Osteocyte (in vitro differentiated cells): ENCODE results near the gene PRMT7. TPM values are rescaled to one million over a fixed set of nuclear protein-coding genes. Genes with fewer than 3 reads are reported as not detected.

ENCODE experiments used
- DNase-seq: peaks from one replicate; pipeline ENCODE4 v3.0.0; 2021; ENCODE audit warnings: mixed read lengths; ENCODE audit not compliant: unreplicated experiment; ENCODE audit errors: extremely low spot score
- H3K27ac Mint-ChIP-seq: one replicate; pipeline ENCODE4 v1.8.0; 2021; ENCODE audit warnings: mild to moderate bottlenecking, mixed read lengths; ENCODE audit not compliant: unreplicated experiment
- H3K27me3 Mint-ChIP-seq: one replicate; pipeline ENCODE4 v1.8.0; 2021; ENCODE audit warnings: mixed read lengths; ENCODE audit not compliant: unreplicated experiment
- H3K36me3 Mint-ChIP-seq: one replicate; pipeline ENCODE4 v1.8.0; 2021; ENCODE audit warnings: mixed read lengths; ENCODE audit not compliant: unreplicated experiment
- H3K4me1 Mint-ChIP-seq: one replicate; pipeline ENCODE4 v1.8.0; 2021; ENCODE audit warnings: mixed read lengths; ENCODE audit not compliant: unreplicated experiment
- H3K4me3 Mint-ChIP-seq: one replicate; pipeline ENCODE4 v1.8.0; 2021; ENCODE audit warnings: mild to moderate bottlenecking, moderate library complexity, mixed read lengths; ENCODE audit not compliant: unreplicated experiment
- H3K9me3 Mint-ChIP-seq: one replicate; pipeline ENCODE4 v1.8.0; 2021; ENCODE audit warnings: mixed read lengths; ENCODE audit not compliant: unreplicated experiment
- CTCF ChIP-seq: fragments of 200-600 bp; sonication (generic); IDR thresholded peaks from 2 replicates; pipeline ENCODE4 v1.5.0; 2021; ENCODE audit warnings: antibody characterized with exemption, mild to moderate bottlenecking, moderate library complexity
- total RNA-seq: library from RNA; stranded (reverse); gene quantifications from 2 replicates; pipeline ENCODE4 v1.2.1, GENCODE V29; 2021

The PRMT7 gene
- total RNA-seq, 1 donor from 2014 or later: 38.4 TPM

- Mint-ChIP-seq H3K4me3 (no peak overlapping the region), H3K27ac (peak overlapping the region; percentile 81), H3K27me3 (no peaks in the 10 kb centered on the region), H3K4me1 (peaks cover 24% of the 10 kb centered on the region), H3K9me3 (no peaks in the 10 kb centered on the region), H3K36me3 (peaks cover 5% of the 10 kb centered on the region)
- TF ChIP-seq CTCF: no peak
- DNase-seq: no peak
Measured at GRCh38 chr16:68331879-68332410, 21.1 kb downstream of the PRMT7 start.

DNA sequence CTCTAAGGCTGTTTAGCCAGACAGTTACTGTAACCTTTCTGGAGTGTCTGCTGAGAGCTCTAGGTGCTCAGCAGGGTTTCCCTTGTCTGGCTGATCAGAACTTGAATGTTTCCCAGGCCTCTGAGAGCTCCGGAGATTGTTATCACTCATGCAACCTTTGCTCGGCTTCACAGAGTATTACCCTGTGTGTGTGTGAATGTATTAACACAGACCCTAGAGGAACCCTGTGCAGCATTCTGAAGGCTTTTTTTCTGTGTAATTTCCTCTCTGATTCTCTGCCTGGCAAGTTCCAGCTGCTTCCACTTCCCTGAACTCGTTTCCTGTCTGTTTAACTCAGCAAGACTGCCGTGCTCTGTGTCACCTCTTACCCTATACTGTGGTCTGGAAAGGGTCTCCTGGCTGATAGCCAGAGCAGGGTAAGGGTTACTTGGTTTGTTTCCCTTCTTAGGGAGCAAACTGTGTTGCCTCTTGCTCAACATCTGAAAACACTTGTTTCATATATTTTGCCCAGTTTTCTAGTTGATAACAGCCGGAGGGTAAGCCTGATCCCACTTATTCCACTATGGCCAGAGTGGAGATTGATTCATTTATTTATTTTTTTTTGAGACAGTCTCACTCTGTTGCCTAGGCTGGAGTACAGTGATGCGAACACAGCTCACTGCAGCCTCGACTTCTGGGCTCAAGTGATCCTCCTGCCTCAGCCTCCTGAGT lies 21.7 kb downstream of the PRMT7 start:
- Mint-ChIP-seq H3K4me3 (no peak overlapping the region), H3K27ac (peak overlapping the region; percentile 81)
- DNase-seq: no peak

GRCh38 chr16:68335175-68335574 lies 24.4 kb downstream of the PRMT7 start:
- H3K36me3 Mint-ChIP-seq: peaks cover 19% of the 10 kb centered on the region
- no peak for DNase-seq

More for the DNA sequence above, 21.7 kb downstream of the PRMT7 start:
- Mint-ChIP-seq H3K4me1 (peaks cover 24% of the 10 kb centered on the region), H3K36me3 (peaks cover 10% of the 10 kb centered on the region), H3K27me3 (no peaks in the 10 kb centered on the region), H3K9me3 (no peaks in the 10 kb centered on the region)
- TF ChIP-seq CTCF: no peak

DNA sequence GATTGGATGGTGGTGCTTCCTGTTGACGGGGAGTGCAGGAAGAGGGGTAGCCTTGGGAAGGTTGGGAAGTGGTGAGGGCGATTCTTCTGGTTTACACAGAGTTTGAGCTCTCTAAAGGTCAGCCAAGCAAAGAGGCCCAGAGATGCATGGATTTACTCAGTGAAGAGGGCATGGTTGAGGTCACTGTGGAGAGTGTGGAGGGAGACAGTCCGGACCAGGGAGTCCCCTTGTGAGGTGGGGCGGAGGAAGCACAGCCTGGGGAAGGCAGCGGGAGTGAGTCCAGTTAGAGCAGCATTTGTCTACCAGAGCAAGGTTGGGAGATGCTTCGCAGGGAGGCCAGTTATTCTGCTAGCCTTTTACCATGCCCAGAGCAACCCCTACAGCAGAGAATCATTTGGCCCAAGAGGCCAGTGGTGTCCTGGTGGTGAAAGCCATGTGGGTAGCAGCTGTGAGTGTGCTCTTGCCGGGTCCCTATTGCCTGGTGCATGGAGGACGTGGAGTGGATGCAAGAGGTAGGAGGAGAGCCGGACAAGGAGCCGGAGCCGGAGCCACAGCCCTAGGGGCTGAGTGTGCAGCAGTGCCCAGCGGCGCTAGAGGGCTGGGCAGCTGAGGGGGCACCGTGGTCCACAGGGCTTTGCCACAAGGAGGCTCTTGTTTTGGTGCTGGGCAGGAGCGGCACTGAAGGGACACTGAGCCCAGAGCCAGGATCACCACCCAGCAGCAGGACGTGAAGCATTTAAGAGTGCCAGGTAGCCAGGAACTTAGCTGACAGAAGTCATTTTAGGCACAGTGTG lies 27.7 kb downstream of the PRMT7 start:
- H3K27me3 Mint-ChIP-seq: no peaks in the 10 kb centered on the region
- H3K27ac Mint-ChIP-seq: no peak overlapping the region
- no peak for TF ChIP-seq CTCF
- no peak overlapping the region for H3K4me3 Mint-ChIP-seq
- no peak for DNase-seq
- H3K9me3 Mint-ChIP-seq: no peaks in the 10 kb centered on the region
- H3K36me3 Mint-ChIP-seq: peaks cover 31% of the 10 kb centered on the region
- H3K4me1 Mint-ChIP-seq: peaks cover 7% of the 10 kb centered on the region

More at GRCh38 chr16:68335175-68335574, 24.4 kb downstream of the PRMT7 start:
- H3K27ac Mint-ChIP-seq: no peak overlapping the region
- H3K27me3 Mint-ChIP-seq: no peaks in the 10 kb centered on the region
- H3K4me3 Mint-ChIP-seq: no peak overlapping the region
- no peaks in the 10 kb centered on the region for H3K9me3 Mint-ChIP-seq
- no peak for TF ChIP-seq CTCF
- peaks cover 19% of the 10 kb centered on the region for H3K4me1 Mint-ChIP-seq

DNA sequence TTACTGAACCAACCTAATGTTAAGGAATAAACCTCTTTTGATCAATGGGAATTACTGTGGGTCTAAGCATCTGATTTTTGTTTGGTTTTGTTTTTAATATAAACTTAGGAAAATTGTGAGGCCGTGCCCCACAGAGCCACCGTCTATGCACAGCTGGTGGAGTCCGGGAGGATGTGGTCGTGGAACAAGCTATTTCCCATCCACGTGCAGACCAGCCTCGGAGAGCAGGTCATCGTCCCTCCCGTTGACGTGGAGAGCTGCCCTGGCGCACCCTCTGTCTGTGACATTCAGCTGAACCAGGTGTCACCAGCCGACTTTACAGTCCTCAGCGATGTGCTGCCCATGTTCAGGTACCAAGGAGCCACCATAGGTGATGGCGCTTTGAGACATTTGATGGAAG lies 28.4 kb downstream of the PRMT7 start:
- DNase-seq: no peak
- Mint-ChIP-seq H3K4me3 (no peak overlapping the region), H3K4me1 (peaks cover 1% of the 10 kb centered on the region), H3K9me3 (no peaks in the 10 kb centered on the region), H3K36me3 (peaks cover 33% of the 10 kb centered on the region), H3K27ac (no peak overlapping the region), H3K27me3 (no peaks in the 10 kb centered on the region)
- TF ChIP-seq CTCF: no peak
